Measurements from ENCODE around the gene B9D1.

The B9D1 gene

DNA sequence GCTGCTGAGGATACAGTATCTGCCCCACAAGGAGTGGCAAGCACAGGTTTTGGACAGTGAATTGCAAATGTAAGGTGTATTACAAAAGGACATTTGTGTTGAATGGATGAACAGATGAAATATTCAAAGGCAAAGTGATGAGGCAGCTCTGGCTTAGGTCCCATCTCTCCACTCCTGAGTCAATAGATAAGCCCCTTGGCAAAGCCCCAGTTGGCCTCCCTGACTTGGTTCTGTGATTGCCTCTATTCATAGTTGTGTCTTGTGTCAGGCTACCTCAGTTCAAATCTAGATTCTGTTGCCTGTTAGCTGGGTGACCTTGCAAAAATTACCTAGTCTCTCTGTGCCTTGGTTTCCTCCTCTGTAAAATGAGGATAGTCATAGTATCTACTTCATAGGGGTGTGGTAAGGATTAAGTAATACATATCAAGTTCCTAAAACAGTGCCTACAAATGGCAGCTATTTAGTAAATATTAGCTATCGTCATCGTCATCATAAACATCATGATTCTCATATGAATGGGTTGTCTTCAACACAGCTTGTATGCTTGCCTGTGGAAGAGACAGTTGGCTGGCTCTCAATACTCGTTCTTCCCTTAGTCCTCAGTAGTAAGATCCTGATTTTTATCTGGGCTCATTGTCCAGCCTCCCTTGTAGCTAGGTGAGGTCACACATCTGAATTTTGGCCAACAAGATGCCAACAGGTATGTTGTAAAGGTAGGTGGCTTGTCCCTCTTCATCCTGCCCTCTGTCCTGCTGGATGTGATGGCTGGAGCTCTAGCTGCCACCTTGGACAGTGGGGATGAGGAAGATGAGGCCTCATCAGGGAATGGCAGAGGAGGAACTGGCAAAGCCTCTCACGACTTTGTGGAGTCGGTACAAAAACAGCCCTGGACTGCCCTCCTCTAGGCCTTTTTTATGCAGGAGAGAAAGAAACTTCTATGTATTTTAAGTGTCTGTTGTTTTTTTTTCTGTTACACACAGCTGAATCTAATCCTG, 26.6 kb upstream of the B9D1 start:
- DNase-seq (ENCODE audit: low read depth in 2 of 2) = no peak

DNA sequence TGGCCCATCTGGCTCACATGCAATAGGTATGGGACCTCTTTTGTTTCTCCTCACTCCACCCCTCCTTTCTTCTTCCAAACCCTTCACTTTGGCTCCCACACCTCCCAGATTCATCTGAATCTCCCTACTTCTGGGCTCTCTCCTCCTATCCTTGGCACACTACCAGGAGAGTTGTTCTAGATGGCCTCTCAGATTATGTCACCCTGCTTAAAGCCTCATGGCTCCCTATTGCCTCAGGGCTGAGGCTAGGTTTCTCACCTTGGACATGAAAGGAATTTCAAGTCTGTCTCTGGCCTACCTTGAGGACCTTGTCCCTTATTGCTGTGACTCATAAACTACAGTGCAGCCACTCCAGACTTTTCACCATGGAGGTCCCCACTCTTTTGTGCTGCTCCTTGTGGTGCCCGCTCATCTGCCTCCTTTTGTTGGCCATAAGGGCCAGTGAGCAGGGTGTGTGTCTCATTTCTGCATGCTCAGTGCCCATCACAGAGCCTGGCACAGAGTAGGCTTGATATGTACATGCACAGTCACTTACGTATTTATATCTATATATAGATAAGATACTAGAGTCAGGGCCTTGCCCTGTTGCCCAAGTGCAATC, 25.5 kb upstream of the B9D1 start:
- DNase-seq (ENCODE audit: low read depth in 2 of 2) = no peak

DNA sequence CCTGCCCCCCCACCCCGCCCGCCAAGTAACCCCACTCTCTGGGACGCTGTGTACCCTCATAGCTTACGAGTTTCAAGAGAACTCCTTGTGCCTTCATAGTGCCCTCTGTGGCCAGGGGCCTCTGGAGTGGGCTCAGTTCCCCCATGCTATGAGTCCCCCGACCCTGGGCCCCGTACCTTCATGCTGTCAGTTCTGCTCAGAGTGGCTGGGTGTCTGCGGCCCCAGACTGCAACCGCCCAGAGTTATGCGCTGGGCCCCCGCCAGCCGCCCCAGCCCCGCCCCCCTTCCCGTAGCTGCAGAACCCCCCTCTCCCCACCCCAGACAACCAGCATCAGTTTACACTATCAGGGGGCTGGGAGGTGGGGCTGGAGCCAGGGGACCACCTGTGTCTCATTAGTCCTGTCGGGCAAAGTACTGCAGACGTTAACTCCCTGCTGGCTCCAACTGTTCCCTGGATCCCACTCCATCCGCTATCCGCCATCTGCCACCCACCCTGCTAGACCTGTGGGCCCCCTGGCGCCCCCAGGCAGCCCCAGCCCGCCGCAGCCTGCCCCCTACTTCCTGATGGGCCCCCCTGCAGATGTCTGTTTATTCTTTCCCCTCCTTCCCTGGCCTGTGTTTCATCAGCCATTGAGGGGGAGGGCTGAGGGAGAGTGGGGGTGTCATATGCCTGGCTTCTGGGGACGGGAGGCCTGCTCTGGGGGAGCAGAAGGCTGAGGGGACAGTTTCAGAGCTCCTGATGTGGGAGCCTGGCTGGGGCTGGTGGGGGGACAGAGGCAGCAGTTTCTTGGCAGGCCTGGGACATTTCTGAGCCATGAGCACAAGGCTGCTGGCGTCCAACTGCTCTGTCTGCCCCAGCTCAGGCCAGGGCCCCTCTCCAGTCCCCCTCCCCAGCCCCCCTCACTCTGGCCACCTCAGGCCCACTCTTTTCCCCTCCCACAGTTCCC, 24.7 kb upstream of the B9D1 start, which contains the start of gene MFAP4:
Gene MFAP4, minus strand, starts transcription at position 217 of the 947 bp plus-strand sequence. Its CDS starts 35 bp downstream, at position 182.
- no peak for DNase-seq (ENCODE audit: low read depth in 2 of 2)

DNA sequence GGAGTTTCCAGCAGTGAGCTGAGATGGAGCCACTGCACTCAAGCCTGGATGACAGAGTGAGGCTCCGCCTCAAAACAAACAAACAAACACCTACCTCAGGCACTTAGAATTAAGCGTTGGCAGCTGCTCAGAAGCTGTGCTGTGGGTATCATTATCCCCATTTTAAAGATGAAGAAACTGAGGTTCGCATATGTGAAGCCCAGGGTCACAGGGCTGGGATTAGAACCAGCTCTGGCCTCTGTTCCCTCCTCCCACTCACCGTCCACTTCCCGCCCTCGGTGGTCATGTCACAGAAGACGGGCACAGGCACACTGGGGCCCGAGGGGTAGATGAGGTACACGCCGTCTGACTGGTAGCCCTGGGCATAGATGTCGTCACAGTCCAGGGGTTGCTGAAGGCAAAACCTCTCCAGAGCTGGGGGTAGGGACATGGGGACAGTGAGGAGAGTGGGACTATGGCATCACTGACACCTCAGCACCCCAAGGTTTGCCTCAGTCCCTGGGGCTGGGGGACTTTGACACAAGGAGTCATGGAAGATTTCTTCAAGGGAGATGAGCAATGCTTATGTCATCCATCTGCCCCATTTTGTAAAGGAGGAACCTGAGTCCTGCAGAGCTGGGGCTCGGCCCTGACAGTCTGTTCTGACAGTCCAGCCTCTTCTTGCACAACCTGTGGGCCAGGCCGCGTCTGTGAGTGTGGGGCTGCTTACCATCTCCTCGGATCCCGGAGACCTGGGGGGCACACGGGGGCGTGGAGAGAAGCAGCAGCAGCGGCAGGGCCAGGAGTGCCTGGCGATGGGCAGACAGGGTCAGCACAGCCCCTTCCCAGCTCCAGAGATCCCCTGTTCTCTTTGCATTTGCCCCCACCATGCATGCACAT, 23.8 kb upstream of the B9D1 start:
- DNase-seq (ENCODE audit: low read depth in 2 of 2) = no peak

DNA sequence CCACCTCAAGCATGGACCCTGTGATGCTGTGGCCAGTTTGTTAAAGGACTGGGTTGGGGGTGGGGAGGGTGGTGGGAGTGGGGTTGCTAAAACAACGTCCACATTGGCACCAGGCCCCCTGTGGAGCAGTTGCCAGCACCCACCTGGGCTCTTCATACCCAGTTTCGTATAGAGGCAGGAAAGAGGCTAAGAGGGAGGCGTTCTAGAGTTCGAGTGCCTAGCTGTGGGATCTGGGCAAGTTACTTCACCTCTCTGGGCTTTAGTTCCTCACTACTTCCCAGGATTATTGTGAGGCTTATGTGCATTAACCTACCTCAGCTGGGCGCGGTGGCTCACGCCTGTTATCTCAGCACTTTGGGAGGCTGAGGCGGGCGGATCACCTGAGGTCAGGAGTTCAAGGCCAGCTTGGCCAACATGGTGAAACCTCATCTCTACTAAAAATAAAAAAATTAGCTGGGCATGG, 23.0 kb upstream of the B9D1 start:
- DNase-seq (ENCODE audit: low read depth in 2 of 2) = no peak

DNA sequence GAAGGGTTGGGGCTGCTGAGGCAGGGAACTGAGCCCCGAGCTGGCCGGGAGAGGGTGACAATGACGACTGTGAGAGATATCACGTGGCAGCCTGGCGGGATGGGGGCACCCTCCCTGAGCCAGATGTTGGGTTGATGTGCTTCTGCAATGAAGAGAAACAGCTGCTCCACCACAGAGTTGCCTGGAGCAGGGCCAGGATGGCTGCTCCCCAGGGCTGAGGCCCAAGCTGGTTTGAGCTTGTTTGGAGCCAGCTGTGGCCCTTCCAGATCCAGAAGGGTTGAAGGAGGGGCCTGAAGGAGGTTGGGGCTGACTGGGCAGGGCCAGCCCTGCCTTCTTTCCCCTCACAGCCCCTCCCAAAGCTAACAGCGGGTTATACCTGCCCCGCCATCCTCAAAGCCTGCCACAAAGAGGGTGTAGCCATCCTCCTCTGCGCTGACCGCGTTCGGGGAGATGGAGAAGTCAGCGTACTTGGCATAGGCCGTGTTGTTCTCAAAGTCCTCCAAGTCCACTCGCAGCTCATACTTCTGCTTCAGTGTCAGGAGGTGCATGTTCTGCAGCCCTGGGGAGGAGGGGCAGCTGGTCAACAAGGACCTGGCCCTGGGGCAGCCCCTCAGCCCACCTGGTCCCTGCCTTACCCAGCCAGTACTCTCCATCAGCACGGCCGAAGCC, 22.3 kb upstream of the B9D1 start:
- DNase-seq (ENCODE audit: low read depth in 2 of 2) = no peak

DNA sequence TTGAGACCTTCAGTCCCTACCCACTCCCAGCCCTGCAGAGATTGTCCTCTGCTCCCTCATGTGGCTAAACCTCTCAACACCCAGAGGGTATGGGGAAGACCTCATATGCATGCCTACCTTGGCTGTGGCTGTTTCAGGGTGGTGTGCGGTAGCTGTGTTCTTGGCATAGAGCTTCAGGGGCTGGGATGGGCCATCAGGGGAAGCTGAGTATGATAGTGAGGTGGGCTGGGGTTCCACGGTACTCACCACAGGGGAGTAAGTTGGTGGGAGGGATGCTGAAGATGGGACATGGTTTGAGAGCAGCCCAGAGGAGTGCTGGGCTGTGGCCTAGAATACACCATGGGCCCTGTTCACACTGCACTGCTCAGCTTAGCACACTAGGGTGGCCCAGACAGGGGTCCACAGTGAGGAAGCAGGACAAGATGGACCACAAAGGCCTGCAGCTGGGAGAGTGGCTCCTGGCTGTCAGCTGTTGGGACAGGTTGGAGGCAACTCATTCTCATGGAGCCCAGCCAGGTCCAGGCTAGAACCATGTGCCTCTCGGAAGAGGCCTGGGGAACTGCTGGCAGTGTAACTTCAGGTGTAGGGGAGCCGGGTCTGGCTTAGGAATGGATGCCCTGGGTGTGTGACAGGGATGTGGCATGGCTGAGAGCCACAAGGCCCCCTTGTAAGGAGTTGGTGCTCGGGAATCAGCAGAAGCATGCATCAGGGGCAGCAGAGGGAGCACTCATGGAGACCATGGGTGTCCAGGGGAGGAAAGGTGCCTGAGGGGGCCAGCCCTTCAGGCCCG, 21.4 kb upstream of the B9D1 start:
- DNase-seq (ENCODE audit: low read depth in 2 of 2) = no peak

DNA sequence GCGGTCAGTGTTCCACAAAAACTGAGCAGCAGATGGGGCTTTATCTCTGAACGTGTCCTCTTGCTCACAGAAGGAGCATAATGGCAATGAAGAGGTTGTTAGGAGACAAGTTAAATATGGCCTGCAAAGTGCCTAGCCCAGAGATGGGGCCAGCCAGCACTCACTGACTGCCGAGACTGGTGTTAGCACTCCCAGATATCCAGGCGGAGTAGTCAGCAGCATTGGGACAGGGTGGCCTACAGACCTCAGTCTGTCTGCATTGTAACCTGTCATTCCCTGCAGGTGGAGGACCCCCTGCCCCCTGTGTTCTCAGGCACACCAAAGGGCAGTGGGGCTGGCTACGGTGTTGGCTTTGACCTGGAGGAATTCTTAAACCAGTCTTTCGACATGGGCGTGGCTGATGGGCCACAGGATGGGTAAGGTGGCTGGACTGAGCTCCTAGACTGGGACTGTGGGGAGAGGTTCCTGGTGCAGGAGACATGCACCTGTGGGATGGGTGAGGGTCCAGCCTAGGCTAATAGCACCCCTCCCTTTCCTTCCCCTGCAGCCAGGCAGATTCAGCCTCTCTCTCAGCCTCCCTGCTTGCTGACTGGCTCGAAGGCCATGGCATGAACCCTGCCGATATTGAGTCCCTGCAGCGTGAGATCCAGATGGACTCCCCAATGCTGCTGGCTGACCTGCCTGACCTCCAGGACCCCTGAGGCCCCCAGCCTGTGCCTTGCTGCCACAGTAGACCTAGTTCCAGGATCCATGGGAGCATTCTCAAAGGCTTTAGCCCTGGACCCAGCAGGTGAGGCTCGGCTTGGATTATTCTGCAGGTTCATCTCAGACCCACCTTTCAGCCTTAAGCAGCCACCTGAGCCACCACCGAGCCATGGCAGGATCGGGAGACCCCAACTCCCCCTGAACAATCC, 20.3 kb upstream of the B9D1 start:
- no peak for DNase-seq (ENCODE audit: low read depth in 2 of 2)

DNA sequence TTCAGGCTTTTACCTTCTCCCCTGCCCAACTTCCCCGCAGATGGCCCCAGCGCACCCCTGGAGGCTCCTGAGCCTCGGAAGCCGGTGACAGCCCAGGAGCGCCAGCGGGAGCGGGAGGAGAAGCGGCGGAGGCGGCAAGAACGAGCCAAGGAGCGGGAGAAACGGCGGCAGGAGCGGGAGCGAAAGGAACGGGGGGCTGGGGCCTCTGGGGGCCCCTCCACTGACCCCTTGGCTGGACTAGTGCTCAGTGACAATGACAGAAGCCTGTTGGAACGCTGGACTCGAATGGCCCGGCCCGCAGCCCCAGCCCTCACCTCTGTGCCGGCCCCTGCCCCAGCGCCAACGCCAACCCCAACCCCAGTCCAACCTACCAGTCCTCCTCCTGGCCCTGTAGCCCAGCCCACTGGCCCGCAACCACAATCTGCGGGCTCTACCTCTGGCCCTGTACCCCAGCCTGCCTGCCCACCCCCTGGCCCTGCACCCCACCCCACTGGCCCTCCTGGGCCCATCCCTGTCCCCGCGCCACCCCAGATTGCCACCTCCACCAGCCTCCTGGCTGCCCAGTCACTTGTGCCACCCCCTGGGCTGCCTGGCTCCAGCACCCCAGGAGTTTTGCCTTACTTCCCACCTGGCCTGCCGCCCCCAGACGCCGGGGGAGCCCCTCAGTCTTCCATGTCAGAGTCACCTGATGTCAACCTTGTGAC, 19.4 kb upstream of the B9D1 start:
- DNase-seq (ENCODE audit: low read depth in 2 of 2) = no peak

DNA sequence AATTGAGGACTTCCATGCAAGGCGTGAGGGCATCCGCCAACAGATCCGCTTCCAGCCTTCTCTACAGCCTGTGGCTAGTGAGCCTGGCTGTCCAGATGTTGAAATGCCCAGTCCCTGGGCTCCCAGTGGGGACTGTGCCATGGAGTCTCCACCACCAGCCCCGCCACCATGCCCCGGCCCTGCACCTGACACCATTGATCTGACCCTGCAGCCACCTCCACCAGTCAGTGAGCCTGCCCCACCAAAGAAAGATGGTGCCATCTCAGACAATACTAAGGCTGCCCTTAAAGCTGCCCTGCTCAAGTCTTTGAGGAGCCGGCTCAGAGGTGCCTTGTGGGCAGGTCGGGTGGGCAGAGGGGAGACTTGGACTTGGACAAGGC, 18.8 kb upstream of the B9D1 start:
- DNase-seq (ENCODE audit: low read depth in 2 of 2) = no peak

DNA sequence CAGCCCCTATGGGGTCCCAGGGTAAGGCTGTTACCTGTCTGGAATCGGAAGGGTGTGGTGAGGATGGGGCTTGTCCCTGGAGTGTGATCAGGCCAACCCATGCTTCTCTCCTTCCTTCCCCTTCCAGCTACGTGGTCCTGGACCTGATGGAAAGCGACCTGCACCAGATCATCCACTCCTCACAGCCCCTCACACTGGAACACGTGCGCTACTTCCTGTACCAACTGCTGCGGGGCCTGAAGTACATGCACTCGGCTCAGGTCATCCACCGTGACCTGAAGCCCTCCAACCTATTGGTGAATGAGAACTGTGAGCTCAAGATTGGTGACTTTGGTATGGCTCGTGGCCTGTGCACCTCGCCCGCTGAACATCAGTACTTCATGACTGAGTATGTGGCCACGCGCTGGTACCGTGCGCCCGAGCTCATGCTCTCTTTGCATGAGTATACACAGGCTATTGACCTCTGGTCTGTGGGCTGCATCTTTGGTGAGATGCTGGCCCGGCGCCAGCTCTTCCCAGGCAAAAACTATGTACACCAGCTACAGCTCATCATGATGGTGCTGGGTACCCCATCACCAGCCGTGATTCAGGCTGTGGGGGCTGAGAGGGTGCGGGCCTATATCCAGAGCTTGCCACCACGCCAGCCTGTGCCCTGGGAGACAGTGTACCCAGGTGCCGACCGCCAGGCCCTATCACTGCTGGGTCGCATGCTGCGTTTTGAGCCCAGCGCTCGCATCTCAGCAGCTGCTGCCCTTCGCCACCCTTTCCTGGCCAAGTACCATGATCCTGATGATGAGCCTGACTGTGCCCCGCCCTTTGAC, 18.2 kb upstream of the B9D1 start:
- no peak for DNase-seq (ENCODE audit: low read depth in 2 of 2)

DNA sequence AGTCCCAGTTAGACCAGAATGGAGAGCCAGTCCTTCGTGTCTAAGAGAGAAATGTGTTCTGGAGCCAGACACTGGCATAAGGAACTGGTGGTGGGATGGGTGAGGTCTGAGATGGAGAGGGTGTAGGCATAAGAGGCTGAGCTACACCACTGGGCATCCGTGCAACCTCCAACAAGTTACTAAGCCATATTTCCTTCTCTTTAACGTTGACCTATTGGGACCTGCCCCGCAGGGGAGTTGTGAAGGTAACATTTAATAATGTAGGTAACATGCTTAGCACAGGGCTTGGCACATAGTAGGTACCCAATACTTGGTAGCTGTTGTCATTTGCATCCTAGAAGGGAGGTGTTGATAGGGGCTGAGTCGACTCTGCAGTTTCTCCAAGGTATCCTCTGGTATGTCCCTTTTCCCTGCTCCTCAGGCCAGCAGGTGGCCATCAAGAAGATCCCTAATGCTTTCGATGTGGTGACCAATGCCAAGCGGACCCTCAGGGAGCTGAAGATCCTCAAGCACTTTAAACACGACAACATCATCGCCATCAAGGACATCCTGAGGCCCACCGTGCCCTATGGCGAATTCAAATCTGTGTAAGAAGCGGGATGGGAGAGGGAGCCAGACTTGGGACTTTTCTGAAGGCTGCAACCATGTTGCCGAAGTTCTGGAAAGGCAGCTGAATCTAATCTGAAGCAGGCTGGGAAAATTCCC, 17.0 kb upstream of the B9D1 start:
- DNase-seq (ENCODE audit: low read depth in 2 of 2) = no peak

DNA sequence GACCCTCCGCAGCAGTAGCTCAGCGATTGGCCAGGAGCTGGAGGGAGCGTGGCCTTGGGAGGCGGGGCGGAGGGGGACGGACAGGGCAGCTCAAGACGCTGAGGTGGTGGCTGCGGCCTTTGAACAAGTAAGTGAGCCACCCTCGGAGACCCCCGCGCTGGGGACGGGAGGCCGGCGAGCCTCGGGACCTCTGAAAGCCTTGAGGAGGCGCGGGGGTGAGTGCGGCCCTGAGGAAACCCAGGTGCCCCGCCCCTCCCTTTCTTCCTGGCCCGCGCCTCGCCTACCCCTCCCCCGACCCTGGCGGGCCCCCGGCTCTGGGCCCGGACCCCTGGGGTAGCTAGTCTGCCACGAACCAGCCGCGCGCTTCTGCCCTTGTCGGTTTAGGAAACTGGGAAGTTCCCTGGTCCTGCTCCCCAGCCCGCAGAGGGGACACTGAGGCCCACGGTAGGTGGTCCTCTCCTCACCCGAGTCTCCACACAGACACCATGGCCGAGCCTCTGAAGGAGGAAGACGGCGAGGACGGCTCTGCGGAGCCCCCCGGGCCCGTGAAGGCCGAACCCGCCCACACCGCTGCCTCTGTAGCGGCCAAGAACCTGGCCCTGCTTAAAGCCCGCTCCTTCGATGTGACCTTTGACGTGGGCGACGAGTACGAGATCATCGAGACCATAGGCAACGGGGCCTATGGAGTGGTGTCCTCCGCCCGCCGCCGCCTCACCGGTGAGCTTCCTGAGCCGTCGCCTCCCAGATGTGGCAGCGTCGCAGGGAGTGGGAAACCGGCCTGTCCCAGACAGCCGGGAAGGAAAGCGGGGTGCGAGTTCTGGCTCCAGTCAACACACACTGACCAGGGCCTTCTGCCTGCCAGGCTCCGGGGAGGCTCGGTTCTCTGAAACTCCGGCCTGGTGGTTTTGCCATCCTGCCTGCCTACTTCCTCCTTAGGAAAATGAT, 16.2 kb upstream of the B9D1 start, which contains the start of gene MAPK7:
Gene MAPK7, plus strand, starts transcription at position 83 of the 945 bp plus-strand sequence. Its CDS starts 403 bp downstream, at position 486.
- DNase-seq (ENCODE audit: low read depth in 2 of 2) = no peak

DNA sequence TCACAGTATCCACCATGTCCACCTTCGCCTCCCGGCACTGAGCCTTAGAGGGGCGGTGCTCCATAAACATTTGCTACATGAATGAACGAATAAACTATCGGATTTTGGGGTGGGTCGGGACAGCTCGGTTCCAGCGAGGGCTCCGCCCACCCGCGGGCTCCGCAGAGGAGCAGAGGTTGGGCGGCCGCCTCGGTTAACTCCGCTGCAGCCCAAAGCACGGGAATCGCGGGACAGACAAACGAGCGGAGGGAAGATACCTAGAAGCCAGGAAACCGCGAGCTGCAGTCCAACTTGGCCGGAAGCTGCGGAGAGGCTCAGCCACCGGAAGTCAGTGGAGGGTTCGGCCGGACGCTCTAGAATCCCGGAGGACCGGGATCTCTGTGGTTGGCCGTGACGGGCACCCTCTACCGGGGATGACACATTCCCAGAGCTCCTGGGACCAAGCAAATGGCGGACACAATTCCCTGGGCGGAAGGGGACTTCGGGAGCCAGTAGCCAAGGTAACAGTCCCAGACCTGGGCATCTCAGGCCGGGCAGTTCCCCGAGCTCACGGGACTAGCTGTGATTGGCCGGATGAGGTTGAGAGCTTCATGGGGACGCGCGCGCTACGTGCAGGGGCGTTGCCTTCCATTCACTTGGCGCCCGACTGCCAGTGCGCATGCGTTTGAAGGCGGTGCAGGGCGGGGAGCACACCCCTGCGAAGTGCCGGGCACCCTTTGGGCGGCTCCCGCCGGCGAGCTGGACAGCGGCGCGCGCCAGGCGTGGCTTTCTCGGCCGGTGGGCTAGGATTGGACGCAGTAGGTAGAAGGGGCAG, 15.3 kb upstream of the B9D1 start:
- peak; percentile 86 to 95 for DNase-seq (ENCODE audit: low read depth in 2 of 2)

Data from stimulated activated CD4-positive, alpha-beta T cell treated with anti-CD3 and anti-CD28 coated beads, Interleukin-4, amount 100 ng/mL, for 48 hours (primary cell).